ENCODE results near the gene CABLES2.

The CABLES2 gene, protein sequence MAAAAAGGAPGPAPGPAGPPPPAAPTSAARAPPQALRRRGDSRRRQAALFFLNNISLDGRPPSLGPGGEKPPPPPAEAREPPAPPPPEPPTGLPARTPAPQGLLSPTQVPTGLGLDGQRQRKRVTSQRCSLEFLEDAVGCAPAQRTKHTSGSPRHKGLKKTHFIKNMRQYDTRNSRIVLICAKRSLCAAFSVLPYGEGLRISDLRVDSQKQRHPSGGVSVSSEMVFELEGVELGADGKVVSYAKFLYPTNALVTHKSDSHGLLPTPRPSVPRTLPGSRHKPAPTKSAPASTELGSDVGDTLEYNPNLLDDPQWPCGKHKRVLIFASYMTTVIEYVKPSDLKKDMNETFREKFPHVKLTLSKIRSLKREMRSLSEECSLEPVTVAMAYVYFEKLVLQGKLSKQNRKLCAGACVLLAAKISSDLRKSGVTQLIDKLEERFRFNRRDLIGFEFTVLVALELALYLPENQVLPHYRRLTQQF

GRCh38 chr20:62407221-62407992 lies at the start of gene CABLES2:
CABLES2 (minus strand) TSS chr20:62407285; CDS start chr20:62407276, 9 bp downstream.
- peak; percentile 80 for DNase-seq (ENCODE audit: low read depth in 2 of 2)

DNA sequence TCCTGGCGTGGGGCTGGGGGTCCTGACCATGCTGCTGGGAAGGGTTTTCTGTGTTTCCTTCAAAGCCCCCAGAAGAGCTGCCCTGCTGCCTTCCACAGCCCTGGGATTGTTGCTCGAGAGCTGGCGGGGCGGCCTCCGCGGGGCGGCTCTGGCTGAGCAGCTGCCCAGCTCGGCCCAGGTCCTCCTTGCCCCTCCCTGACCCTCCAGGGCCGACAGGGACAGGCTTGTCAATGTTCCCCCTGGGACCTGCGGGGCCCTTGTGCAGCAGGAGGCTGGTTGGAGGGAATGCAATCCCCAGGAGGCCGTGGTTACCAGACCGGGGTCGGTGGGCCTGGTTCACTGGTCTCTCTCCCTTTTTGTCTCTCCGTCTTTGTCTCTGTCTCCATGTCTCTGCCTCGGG lies 48.8 kb upstream of the CABLES2 start:
- DNase-seq (ENCODE audit: low read depth in 2 of 2), result no peak

GRCh38 chr20:62454904-62455636 lies 48.0 kb upstream of the CABLES2 start:
- no peak for DNase-seq (ENCODE audit: low read depth in 2 of 2)

GRCh38 chr20:62453186-62453808 lies 46.2 kb upstream of the CABLES2 start:
- DNase-seq (ENCODE audit: low read depth in 2 of 2), result no peak

DNA sequence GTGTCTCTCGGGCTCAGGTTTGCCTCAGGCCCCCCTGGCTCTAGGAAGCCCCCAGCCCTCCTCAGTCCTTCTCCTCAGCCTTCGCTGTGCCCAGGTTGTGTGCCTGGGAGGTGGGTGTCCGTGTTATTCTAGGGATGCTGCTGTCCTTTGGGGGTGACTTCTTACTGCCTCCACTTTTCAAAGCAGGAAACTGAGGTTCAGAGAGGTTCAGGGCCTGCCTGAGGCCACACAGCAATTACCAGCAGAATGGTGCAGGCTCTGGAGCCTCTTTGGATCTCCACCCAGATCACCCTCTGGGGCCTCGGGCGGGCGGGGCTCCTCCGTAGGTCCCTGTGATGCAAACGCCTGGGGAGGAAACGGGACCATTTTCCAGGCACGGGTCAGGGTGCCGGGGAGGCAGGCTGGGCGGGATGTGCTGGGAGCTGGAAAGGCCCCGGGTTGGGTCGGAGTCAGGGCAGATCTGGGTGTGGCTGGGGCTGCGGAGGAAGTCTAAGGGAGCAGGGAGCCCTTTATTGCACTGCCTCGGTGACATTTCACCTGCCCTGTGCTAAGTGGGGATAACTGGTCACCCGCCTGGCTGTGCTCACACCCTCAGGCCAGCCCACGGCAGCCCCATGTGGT lies 45.5 kb upstream of the CABLES2 start:
- DNase-seq (ENCODE audit: low read depth in 2 of 2), result no peak

- DNase-seq (ENCODE audit: low read depth in 2 of 2), result no peak
Observed at GRCh38 chr20:62451970-62452369, 44.9 kb upstream of the CABLES2 start.

DNA sequence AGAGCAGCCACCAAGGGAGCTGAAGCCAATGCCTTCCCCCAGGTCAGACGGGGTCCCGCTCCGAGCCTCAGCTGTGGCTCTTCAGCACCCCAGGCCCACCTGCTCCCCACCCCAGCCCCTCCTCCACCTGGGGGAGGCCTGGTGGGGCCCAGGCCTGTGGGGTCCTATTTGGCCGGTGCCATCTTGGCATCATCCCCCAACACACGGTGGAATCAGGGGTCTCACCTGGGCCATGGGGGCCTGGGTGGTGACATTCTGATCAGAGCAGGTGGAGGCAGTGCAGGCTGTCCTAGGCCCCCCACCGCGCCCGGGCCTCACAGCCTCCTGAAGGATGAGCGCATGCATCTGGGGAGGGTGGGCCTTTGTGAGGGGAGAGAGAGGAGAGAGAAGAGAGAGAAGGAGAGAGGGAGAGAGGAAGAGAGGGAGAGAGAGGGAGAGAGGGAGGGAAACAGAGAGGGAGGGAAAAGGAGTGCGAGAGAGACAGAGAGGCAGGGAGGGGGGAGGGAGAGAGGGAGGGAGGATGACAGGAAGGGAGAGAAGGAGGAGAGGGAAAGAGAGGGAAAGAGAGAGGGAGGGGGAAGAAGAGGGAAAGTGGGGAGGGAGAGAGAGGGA lies 44.2 kb upstream of the CABLES2 start:
- DNase-seq (ENCODE audit: low read depth in 2 of 2), result no peak

DNA sequence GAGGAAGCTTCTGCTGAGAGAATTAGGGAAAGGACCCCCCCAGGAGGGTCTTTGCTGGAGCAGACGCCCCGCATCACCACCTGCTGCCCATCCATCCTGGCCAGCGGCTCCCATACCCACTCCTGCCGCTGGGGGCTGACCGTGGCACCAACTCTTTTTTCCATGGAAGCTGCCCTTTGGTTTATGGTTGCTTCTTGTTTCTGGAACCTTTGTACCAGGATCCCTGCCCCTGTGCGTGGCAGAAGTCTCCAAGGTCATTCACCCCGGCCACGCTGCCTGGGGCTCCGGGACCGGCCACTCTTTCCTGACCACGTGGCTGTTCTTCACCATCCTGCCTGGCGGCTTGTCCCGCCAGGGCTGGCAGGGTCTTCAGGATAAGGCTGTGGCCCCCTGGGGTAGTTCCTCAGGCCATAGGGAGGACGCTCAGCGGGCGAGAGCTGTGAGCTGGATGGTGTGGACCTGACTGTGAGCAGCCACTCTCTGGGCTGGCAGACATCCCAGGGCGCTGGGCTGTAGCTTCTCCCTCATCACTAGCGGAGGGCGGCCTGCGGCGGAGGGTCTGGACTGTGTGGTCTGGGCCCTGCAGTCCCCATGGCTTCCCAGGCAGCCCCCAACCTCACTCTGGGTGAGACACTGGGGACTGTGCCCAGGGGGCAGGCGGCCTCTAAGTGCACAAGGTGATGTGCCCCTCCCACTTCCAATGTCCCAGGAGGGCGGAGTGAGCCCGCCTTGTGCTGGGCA lies 43.0 kb upstream of the CABLES2 start:
- no peak for DNase-seq (ENCODE audit: low read depth in 2 of 2)

DNA sequence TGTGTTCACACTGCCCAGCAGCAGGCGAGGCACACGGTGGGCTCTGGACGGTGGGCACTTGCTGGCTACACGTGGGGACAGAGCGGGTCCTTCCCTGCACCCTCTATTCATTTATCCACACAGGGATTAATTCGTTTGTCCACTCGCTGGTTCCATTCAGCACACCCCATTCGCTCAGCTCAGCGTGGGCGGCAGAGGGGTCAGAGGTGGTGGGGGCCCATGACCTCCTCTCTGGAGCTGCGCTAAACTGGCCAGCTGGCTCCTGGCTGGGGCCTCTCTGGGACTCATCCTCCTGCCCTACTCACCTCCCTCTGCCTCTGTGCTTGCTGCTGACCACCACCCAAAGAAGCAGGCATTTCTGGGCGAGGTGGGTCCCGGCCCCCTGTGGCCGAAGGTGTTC lies 41.7 kb upstream of the CABLES2 start:
- no peak for DNase-seq (ENCODE audit: low read depth in 2 of 2)

DNA sequence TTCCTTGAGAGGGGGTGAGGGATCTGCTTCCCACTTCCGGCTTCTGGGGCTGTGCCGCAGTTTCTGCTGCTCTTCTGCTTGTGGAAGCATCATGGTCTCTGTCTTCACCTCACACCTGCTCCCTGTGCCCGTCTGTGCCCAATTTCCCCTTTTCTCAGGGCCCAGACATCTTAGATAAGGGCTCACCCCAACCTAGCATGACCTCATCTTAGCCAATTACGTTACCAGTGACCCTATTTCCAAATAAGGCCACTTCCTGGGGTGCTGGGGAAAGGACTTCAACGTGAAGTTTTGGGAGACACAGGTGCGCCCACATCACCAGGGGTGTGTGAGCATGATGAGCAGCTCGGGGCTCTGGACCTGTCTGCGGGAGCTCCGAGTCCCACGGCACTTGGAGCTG lies 41.0 kb upstream of the CABLES2 start:
- DNase-seq (ENCODE audit: low read depth in 2 of 2), result no peak

- no peak for DNase-seq (ENCODE audit: low read depth in 2 of 2)
Observed at GRCh38 chr20:62446888-62447869, 40.1 kb upstream of the CABLES2 start.

GRCh38 chr20:62446481-62446880 lies 39.4 kb upstream of the CABLES2 start:
- DNase-seq (ENCODE audit: low read depth in 2 of 2), result no peak

DNA sequence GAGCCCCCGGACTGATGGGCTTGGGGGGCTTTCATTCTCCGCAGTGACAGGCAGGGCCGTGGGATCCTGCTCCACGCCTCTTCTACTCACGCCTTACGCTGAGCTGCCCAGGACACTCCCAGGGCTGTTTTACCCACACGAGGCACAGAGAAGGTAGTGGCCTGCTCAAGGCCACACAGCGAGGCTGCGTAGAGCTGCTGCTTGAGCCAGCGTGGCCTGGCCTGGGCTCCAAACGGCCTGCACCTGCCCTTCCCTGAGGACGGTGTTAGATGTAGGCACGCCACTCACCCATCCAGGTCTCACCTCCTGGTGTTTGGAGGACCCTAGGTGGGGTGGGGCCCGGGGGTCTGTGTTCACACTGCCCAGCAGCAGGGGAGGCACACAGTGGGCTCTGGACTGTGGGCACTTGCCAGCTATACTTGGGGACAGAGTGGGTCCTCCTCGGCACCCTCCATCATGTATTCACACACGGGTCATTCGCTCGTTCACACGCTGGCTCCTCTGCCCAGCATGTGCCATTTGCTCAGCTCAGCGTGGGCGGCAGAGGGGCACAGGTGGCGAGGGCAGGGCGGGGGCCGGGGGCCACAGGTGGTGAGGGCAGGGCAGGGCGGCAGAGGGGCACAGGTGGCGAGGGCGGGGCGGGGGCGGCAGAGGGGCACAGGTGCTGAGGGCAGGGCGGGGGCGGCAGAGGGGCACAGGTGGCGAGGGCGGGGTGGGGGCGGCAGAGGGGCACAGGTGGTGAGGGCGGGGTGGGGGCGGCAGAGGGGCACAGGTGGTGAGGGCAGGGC lies 38.7 kb upstream of the CABLES2 start:
- no peak for DNase-seq (ENCODE audit: low read depth in 2 of 2)

GRCh38 chr20:62444286-62444685 lies 37.2 kb upstream of the CABLES2 start:
- no peak for DNase-seq (ENCODE audit: low read depth in 2 of 2)

- no peak for DNase-seq (ENCODE audit: low read depth in 2 of 2)
Observed at GRCh38 chr20:62441987-62442539, 35.0 kb upstream of the CABLES2 start.

DNA sequence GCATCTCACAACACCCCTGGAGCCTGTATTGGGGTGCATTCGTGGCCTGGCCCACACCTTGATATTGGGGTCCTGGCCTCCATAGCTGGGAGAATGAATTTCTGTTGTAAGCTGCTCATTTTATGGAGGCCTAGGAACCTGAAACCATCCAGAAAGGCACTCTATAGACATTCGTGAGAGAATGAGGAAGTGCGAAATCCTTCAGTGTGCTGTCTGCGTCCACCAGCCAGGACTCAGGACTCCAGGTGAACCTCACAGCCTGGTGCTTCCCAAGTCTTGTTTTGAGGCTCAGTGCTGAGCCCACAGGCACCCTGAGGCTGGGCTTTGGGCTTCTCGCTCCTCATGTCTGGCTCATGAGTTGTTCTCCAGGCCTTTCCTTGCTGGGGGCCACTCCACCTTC lies 32.1 kb upstream of the CABLES2 start:
- DNase-seq (ENCODE audit: low read depth in 2 of 2), result no peak

DNA sequence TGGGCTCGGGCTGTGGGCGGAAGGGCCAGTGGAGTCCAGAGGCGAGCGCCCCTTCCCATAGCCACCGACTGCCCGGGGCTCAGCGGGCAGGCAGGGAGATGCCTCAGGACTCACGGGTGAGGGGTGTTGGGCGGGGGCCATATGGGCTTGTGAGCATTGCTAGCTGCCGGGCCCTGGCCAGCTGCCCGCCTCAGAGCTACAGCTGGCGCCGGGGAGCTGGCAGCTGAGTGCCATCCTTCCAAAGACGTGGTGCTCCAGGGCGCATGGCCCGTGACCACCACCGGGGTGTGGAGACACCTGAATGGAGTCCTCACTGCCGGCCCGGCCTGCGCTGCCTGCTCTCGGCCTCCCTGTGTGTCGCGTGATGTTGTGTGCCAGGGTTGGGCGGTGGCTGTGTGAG lies 30.8 kb upstream of the CABLES2 start:
- DNase-seq (ENCODE audit: low read depth in 2 of 2), result no peak

DNA sequence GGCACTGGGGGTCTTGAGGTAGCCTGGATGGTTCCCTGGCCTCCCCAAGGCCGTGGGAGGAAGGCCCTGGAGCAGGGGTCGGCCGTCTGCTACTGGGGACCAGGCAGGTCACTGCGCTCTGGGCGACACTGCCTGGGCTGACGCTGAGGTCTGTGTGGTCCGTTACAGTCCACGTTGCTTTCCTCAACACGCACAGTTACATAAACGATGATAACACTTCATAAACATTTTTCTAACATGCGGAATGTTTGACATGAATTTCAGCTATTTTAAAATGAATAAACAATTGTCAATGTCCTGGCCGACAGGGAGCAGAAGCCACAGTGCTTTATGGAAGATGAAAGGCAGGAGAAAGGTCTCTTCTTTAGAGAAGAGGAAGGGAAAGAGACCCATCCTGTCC lies 30.4 kb upstream of the CABLES2 start:
- no peak for DNase-seq (ENCODE audit: low read depth in 2 of 2)
